ENCODE results near the gene GINS3. TPM values are rescaled to one million over a fixed set of nuclear protein-coding genes. Genes with fewer than 3 reads are reported as not detected.

GINS3 gene
- total and polyA plus RNA-seq, 8 donors = 0.58 to 4.9 (median 4.6) TPM; not detected in 1

- Histone ChIP-seq H3K4me1 (no peaks in the 10 kb centered on the region), H3K9me3 (no peaks in the 10 kb centered on the region), H3K4me3 (no peak overlapping the region), H3K27ac (no peak overlapping the region), H3K36me3 (no peaks in the 10 kb centered on the region), H3K27me3 (peaks cover 0 to 13% (median 0%) of the 10 kb centered on the region in 3 donors)
- 83 to 90% (median 89%) methylated on average over 8 of the region's 8 CpGs for WGBS, 5 donors
- TF ChIP-seq CTCF (IDR thresholded peaks at IDR 0.05) (no peak), POLR2A (IDR thresholded peaks at IDR 0.05) (no peak), EP300 (IDR thresholded peaks at IDR 0.05) (no peak), POLR2AphosphoS5 (IDR thresholded peaks at IDR 0.05) (no peak)
- intact Hi-C loops (cut with DNase I; ENCODE audit: low total_unique reads) = no loop called here
- DNase-seq = no peak
Observed at GRCh38 chr16:58425245-58425644, 33.0 kb downstream of the GINS3 start.

- Histone ChIP-seq H3K9me3 (no peaks in the 10 kb centered on the region), H3K27me3 (peaks cover 0 to 13% (median 0%) of the 10 kb centered on the region in 3 donors), H3K4me1 (no peaks in the 10 kb centered on the region), H3K27ac (no peak overlapping the region), H3K4me3 (no peak overlapping the region), H3K36me3 (no peaks in the 10 kb centered on the region)
- WGBS, 5 donors = 54 to 66% (median 58%) methylated on average over 10 of the region's 10 CpGs
- intact Hi-C loops (cut with DNase I; ENCODE audit: low total_unique reads) = no loop called here
- DNase-seq = peak in 1 of 2 donors; percentile 45
- TF ChIP-seq EP300 (IDR thresholded peaks at IDR 0.05) = no peak
- no peak for TF ChIP-seq POLR2A (IDR thresholded peaks at IDR 0.05)
Observed at GRCh38 chr16:58425756-58426494, 33.7 kb downstream of the GINS3 start.

- intact Hi-C loops (cut with DNase I; ENCODE audit: low total_unique reads) = no loop called here
- H3K27me3 ChIP-seq = peaks cover 0 to 13% (median 0%) of the 10 kb centered on the region in 3 donors
- TF ChIP-seq CTCF (IDR thresholded peaks at IDR 0.05) = no peak
- no peak for TF ChIP-seq EP300 (IDR thresholded peaks at IDR 0.05)
- no peak for TF ChIP-seq POLR2A (IDR thresholded peaks at IDR 0.05)
- 43 to 53% (median 46%) methylated on average over 2 of the region's 2 CpGs for WGBS, 5 donors
- H3K27ac ChIP-seq = no peak overlapping the region
- no peak for DNase-seq
- H3K4me1 ChIP-seq = no peaks in the 10 kb centered on the region
- no peaks in the 10 kb centered on the region for H3K9me3 ChIP-seq
- no peaks in the 10 kb centered on the region for H3K36me3 ChIP-seq
- H3K4me3 ChIP-seq = no peak overlapping the region
Observed at GRCh38 chr16:58426966-58427365, 34.7 kb downstream of the GINS3 start.

GRCh38 chr16:58428621-58429542, 36.6 kb downstream of the GINS3 start:
- intact Hi-C loops (cut with DNase I; ENCODE audit: low total_unique reads) = no loop called here
- no peak for DNase-seq
- Histone ChIP-seq H3K9me3 (no peaks in the 10 kb centered on the region), H3K27ac (no peak overlapping the region), H3K27me3 (peaks cover 0 to 10% (median 0%) of the 10 kb centered on the region in 3 donors), H3K4me1 (no peaks in the 10 kb centered on the region), H3K4me3 (no peak overlapping the region), H3K36me3 (no peaks in the 10 kb centered on the region)
- TF ChIP-seq POLR2AphosphoS5 (IDR thresholded peaks at IDR 0.05) = no peak
- no peak for TF ChIP-seq EP300 (IDR thresholded peaks at IDR 0.05)
- no peak for TF ChIP-seq POLR2A (IDR thresholded peaks at IDR 0.05)
- TF ChIP-seq CTCF (IDR thresholded peaks at IDR 0.05) = no peak
- 73 to 80% (median 74%) methylated on average over 11 of the region's 11 CpGs for WGBS, 5 donors

All from stomach (tissue), 9 donors.